ENCODE results near the gene CHID1. TPM values are rescaled to one million over a fixed set of nuclear protein-coding genes. Genes with fewer than 3 reads are reported as not detected.

The CHID1 gene
- total RNA-seq, 2 donors from 2014 or later: 39.4 to 81.4 TPM

DNA sequence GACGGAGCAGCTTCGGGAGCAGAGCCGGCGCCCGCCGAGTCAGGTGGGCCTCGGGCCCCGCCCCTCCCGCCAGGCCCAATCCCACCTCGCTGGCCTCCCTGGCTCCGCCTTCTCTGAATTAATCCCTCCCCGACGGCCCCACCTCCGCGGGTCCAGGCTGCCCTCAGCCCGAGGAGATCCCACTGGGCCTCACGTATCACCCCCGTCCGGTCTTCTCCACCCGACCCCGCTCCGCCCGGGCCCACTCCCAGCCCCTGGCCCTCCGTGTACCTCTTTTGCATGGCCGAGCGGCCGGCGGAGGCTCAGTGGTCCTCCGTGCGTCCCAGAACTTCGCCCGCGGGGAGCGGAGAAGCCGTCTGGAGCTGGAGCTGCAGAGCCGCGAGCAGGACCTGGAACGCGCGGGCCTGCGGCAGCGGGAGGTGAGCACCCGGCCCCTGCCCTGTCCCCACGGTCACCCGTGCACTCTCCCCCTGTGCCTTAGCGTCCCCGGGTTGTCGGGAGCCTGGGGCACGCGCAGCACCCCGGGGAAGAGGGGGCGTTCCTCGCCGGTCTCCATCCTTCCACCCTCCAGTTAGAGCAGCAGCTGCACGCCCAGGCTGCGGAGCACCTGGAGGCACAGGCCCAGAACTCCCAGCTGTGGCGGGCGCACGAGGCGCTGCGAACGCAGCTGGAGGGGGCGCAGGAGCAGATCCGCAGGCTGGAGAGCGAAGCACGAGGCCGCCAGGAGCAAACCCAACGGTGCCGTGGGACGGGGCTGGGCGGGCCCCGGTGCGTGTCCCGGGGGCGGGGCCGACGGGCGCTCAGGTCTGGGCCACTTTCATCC is 80.1 kb downstream of the CHID1 start:
- no peak for TF ChIP-seq POLR2A (IDR thresholded peaks at IDR 0.05)
- TF ChIP-seq, protein P1, sequence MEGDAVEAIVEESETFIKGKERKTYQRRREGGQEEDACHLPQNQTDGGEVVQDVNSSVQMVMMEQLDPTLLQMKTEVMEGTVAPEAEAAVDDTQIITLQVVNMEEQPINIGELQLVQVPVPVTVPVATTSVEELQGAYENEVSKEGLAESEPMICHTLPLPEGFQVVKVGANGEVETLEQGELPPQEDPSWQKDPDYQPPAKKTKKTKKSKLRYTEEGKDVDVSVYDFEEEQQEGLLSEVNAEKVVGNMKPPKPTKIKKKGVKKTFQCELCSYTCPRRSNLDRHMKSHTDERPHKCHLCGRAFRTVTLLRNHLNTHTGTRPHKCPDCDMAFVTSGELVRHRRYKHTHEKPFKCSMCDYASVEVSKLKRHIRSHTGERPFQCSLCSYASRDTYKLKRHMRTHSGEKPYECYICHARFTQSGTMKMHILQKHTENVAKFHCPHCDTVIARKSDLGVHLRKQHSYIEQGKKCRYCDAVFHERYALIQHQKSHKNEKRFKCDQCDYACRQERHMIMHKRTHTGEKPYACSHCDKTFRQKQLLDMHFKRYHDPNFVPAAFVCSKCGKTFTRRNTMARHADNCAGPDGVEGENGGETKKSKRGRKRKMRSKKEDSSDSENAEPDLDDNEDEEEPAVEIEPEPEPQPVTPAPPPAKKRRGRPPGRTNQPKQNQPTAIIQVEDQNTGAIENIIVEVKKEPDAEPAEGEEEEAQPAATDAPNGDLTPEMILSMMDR (IDR thresholded peaks at IDR 0.05): no peak
- ATAC-seq (no peak), DNase-seq (peak in 1 of 4 donors; percentile 31)
- Histone ChIP-seq H3K4me1 (peaks cover 88% of the 10 kb centered on the region), H3K9me3 (no peaks in the 10 kb centered on the region), H3K27me3 (no peaks in the 10 kb centered on the region), H3K36me3 (replicated peaks in 1 of 2; ENCODE audit: insufficient read depth in 1 of 2, low read depth in 2 of 2) (no peaks in the 10 kb centered on the region), H3K4me3 (no peak overlapping the region), H3K27ac (no peak overlapping the region)
- intact Hi-C loops (cut with DNase I): no loop called here
- WGBS, 2 donors: 55 to 86% methylated on average over 21 to 65 of the region's 78 CpGs

DNA sequence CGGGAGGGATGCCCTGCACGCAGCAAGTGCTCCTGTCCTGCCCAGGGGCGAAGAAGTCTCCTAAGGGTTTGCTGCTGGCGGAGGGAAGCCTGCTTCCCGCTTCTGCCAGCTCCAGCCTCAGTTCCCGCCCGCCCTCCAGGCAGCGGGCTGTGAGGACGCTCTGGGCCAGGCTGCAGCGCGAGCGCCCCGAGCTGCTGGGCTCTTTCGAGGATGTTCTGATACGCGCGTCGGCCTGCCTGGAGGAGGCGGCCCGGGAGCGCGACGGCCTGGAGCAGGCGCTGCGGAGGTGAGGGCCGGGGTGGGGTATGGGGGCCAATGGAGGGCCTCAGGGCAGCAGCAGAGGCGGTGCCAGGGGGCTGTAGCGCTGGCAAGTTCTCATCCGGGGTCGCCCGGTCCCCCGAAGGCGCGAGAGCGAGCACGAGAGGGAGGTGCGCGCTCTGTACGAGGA is 80.7 kb downstream of the CHID1 start:
- H3K9me3 ChIP-seq: no peaks in the 10 kb centered on the region
- 69 to 93% methylated on average over 3 to 29 of the region's 39 CpGs for WGBS, 2 donors
- no peaks in the 10 kb centered on the region for H3K36me3 ChIP-seq (replicated peaks in 1 of 2; ENCODE audit: insufficient read depth in 1 of 2, low read depth in 2 of 2)
- H3K27me3 ChIP-seq: no peaks in the 10 kb centered on the region
- ATAC-seq: no peak
- no peak overlapping the region for H3K4me3 ChIP-seq
- TF ChIP-seq, protein P1 (IDR thresholded peaks at IDR 0.05): no peak
- TF ChIP-seq POLR2A (IDR thresholded peaks at IDR 0.05): no peak
- peak overlapping the region; percentile 52 to 100 (median 92) for H3K27ac ChIP-seq
- H3K4me1 ChIP-seq: peaks cover 89% of the 10 kb centered on the region
- intact Hi-C loops (cut with DNase I): no loop called here
- no peak for DNase-seq

DNA sequence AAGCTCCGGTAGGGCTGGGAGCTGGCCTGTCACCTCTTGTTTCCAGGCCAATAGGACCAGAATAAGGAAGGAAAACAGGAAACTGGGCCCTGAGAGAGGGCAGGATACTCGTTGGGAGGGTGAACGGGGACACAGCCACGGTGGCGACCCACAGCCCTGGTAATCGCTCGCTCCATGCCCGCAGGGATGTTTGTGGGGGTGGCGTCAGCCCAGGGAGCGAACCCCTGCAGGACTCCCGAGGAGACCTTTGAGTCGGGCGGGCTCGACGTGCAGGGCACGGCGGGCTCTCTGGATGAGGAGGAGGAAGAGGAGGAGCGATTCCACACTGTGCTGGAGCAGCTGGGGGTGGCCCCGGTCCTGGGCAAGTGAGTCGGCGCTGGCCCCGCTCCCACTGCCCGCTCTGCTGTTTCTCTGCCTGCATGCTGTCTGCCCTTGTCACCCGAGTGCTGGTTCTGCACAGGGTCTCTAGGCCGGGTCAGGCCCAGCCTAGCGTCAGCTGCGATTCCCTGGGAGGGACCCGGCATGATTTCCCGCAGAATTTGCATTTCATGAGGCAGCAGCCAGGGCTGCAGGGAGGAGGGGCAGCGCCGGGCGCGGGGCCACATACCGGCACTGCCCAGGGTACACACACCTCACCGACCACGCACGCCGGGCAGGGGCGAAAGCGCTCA is 81.3 kb downstream of the CHID1 start:
- no peak for TF ChIP-seq POLR2A (IDR thresholded peaks at IDR 0.05)
- TF ChIP-seq, protein P1 (IDR thresholded peaks at IDR 0.05): no peak
- Histone ChIP-seq H3K9me3 (no peaks in the 10 kb centered on the region), H3K36me3 (replicated peaks in 1 of 2; ENCODE audit: insufficient read depth in 1 of 2, low read depth in 2 of 2) (no peaks in the 10 kb centered on the region), H3K27me3 (no peaks in the 10 kb centered on the region), H3K27ac (peak overlapping the region; percentile 52 to 100 (median 92)), H3K4me3 (no peak overlapping the region), H3K4me1 (peaks cover 89% of the 10 kb centered on the region)
- intact Hi-C loops (cut with DNase I): no loop called here
- 29 to 54% methylated on average over 34 to 40 of the region's 40 CpGs for WGBS, 2 donors
- DNase-seq (no peak), ATAC-seq (no peak)

DNA sequence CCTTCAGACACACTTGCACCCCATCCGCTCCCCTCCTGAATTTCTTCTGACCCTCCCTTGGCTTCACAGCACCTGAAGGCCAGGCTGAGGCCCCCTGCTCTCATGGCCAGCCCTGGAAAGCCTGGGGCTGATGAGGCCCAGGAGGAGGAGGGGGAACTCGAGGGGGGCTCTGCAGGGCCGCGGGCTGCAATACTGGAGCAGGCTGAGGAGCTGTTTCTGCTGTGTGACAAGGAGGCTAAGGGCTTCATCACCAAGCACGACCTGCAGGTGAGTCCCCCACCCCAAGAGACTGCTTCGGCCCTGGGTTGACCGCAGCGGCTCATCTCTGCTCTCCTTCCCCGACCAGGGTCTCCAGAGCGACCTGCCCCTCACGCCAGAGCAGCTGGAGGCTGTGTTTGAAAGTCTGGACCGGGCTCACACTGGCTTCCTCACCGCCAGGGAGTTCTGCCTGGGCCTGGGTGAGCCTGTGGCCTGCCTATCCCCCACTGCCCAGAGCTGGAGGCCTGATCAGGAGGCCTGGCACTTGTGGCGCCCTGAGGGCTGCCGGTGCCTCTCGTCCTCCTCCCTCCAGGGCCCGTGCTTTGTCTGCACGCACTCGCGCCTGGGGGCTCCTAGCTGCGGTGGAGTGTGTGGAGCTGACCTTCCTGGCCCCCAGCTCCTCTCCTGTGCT is 82.0 kb downstream of the CHID1 start:
- peaks cover 89% of the 10 kb centered on the region for H3K4me1 ChIP-seq
- H3K4me3 ChIP-seq: no peak overlapping the region
- 34 to 73% methylated on average over 4 to 21 of the region's 21 CpGs for WGBS, 2 donors
- H3K9me3 ChIP-seq: no peaks in the 10 kb centered on the region
- no peaks in the 10 kb centered on the region for H3K27me3 ChIP-seq
- DNase-seq (no peak), ATAC-seq (no peak)
- intact Hi-C loops (cut with DNase I): no loop called here
- peak overlapping the region; percentile 92 to 100 (median 95) for H3K27ac ChIP-seq
- peaks cover 0 to under 1% of the 10 kb centered on the region in 2 donors for H3K36me3 ChIP-seq (replicated peaks in 1 of 2; ENCODE audit: insufficient read depth in 1 of 2, low read depth in 2 of 2)
- TF ChIP-seq POLR2A (IDR thresholded peaks at IDR 0.05): no peak
- TF ChIP-seq, protein P1 (IDR thresholded peaks at IDR 0.05): no peak

All from body of pancreas (tissue), 4 donors.